ENCODE results near the gene SLC25A1.

- TF ChIP-seq CTCF (IDR thresholded peaks at IDR 0.05) (no peak), POLR2A (IDR thresholded peaks at IDR 0.05) (no peak)
Measured at GRCh38 chr22:19134874-19135273, 43.7 kb downstream of the SLC25A1 start.
